Upper lobe of left lung (tissue), 6 donors: ENCODE data around the gene CAMK1G. TPM values are rescaled to one million over a fixed set of nuclear protein-coding genes. Genes with fewer than 3 reads are reported as not detected.

Experiments used
- ATAC-seq, 2 donors: fragments of 200-7000 bp; cut with Tn5 transposase; one replicate each; pipeline ENCODE4 v1.9.1; 2022; ENCODE audit warnings: mild to moderate bottlenecking in 2 of 2, moderate library complexity in 2 of 2; ENCODE audit not compliant: low FRiP score in 2 of 2
- DNase-seq, 2 donors: peaks; one replicate each; pipeline ENCODE4 v3.0.0-alpha.2; 2019 to 2020
- H3K27ac ChIP-seq, 4 donors: fragments of 200-600 bp; sonication (generic); one replicate each; pipeline ENCODE4 v1.5.1; 2016 to 2019
- H3K27me3 ChIP-seq, 4 donors: fragments of 200-600 bp; sonication (generic); one replicate each; pipeline ENCODE4 v1.5.1; 2017 to 2019
- H3K36me3 ChIP-seq, 4 donors: fragments of 200-600 bp; sonication (generic); one replicate each; pipeline ENCODE4 v1.5.1; 2016 to 2019
- H3K4me1 ChIP-seq, 4 donors: fragments of 200-600 bp; sonication (generic); one replicate each; pipeline ENCODE4 v1.5.1; 2018 to 2019
- H3K4me3 ChIP-seq, 4 donors: fragments of 200-600 bp; sonication (generic); one replicate each; pipeline ENCODE4 v1.5.1; 2017 to 2019; ENCODE audit warnings: mild to moderate bottlenecking in 2 of 4, moderate library complexity in 1 of 4
- H3K9me3 ChIP-seq, 4 donors: fragments of 200-600 bp; sonication (generic); one replicate each; pipeline ENCODE4 v1.5.1; 2018 to 2019
- EP300 ChIP-seq, 4 donors: sonication (generic); formaldehyde crosslinking; IDR thresholded peaks; one replicate each; pipeline ENCODE4 v1.5.1; 2017; ENCODE audit warnings: antibody characterized with exemption in 4 of 4, control low read depth in 2 of 4
- POLR2A ChIP-seq, 4 donors: fragments of 450-650 bp; IDR thresholded peaks; one replicate each; pipeline ENCODE4 v1.5.1; 2016 to 2017; ENCODE audit warnings: antibody characterized with exemption in 4 of 4, mild to moderate bottlenecking in 2 of 4
- POLR2AphosphoS5 ChIP-seq, 2 donors: sonication (generic); formaldehyde crosslinking; IDR thresholded peaks; one replicate each; pipeline ENCODE4 v1.5.1; 2017; ENCODE audit warnings: antibody characterized with exemption in 2 of 2
- WGBS, 2 donors: methylation state at CpG; one replicate each; pipeline ENCODE4 v1.1.5; 2017 to 2018; 5-methylcytosine and 5-hydroxymethylcytosine counted together
- total RNA-seq, 6 donors: library from RNA; depleted of rRNA in 4 of 6; stranded (reverse); fragments of >200 nt in 4 of 6; gene quantifications; one replicate each; pipeline versions ENCODE4 v1.1.0 to v1.2.1, GENCODE V29; 2016 to 2021
- TF ChIP-seq, protein P1 (sequence below), 6 experiments: fragments of 450-650 bp in 4 of 6; fragments of 200-600 bp in 2 of 6; sonication (generic) in 2 of 6; IDR thresholded peaks; one replicate each; pipeline ENCODE4 v1.5.1; 2016 to 2019; ENCODE audit warnings: antibody characterized with exemption in 6 of 6
- donor health status: DM: no; HTN: no; CAD: no; lungs with moderate emphysema.
- donor health status: DM: no; HTN: yes; CAD: no; lungs with severe emphysema.

The CAMK1G gene
- total RNA-seq, 6 donors from 2014 or later, result 0.20 to 0.46 (median 0.30) TPM; not detected in 3

DNA sequence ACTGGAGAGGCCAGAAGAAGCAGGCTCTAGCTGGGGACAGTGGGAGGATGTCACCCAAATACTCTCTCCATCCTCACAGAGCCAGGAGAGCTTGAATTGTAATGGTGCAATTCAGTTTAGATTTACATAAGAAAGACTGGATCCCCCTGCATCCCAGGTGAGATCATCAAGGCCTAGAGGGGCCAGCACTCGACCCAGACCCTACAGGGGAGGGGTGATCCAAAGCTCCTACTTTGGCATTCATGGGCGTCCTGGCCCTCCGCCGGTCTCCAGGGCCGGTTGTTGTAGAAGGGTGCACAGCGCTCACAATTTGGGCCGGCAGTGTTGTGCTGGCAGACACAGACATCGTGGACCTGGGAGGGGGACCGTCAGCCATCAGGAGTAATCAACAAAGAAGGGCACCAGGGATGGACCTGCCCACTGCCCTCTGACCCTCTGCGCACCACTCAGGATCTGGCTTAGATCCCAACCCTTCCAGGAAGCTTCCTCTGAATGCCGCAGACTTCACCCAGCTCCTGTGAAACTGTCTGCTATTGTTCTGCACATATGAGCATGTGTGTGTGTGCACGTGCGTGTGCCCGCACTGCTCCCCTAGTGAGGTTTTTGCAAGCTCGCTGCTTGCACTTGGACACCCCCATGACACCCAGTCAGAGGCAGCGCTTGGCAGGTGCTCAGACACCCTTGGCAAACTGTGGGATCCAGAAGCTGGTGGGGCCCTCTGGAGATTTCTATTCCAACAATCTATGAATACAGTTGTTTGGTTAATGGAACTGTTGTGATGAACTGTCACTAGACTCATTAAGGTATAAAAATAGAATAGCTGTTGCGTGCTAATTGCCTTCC is 47.1 kb downstream of the CAMK1G start:
- H3K9me3 ChIP-seq, result no peaks in the 10 kb centered on the region
- no peak for ATAC-seq
- no peak overlapping the region for H3K4me3 ChIP-seq
- no peaks in the 10 kb centered on the region for H3K27me3 ChIP-seq
- TF ChIP-seq, protein P1, sequence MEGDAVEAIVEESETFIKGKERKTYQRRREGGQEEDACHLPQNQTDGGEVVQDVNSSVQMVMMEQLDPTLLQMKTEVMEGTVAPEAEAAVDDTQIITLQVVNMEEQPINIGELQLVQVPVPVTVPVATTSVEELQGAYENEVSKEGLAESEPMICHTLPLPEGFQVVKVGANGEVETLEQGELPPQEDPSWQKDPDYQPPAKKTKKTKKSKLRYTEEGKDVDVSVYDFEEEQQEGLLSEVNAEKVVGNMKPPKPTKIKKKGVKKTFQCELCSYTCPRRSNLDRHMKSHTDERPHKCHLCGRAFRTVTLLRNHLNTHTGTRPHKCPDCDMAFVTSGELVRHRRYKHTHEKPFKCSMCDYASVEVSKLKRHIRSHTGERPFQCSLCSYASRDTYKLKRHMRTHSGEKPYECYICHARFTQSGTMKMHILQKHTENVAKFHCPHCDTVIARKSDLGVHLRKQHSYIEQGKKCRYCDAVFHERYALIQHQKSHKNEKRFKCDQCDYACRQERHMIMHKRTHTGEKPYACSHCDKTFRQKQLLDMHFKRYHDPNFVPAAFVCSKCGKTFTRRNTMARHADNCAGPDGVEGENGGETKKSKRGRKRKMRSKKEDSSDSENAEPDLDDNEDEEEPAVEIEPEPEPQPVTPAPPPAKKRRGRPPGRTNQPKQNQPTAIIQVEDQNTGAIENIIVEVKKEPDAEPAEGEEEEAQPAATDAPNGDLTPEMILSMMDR (IDR thresholded peaks at IDR 0.05), result no peak
- TF ChIP-seq EP300 (IDR thresholded peaks at IDR 0.05) (no peak), POLR2AphosphoS5 (IDR thresholded peaks at IDR 0.05) (no peak), POLR2A (IDR thresholded peaks at IDR 0.05) (no peak)
- H3K27ac ChIP-seq, result no peak overlapping the region
- WGBS, 2 donors, result 67 to 73% methylated on average over 5 to 14 of the region's 17 CpGs
- H3K36me3 ChIP-seq, result peaks cover 0 to 9% (median 1%) of the 10 kb centered on the region in 4 donors
- peaks cover 12 to 20% (median 19%) of the 10 kb centered on the region in 4 donors for H3K4me1 ChIP-seq
- DNase-seq, result peak in 1 of 2 donors; percentile 29

DNA sequence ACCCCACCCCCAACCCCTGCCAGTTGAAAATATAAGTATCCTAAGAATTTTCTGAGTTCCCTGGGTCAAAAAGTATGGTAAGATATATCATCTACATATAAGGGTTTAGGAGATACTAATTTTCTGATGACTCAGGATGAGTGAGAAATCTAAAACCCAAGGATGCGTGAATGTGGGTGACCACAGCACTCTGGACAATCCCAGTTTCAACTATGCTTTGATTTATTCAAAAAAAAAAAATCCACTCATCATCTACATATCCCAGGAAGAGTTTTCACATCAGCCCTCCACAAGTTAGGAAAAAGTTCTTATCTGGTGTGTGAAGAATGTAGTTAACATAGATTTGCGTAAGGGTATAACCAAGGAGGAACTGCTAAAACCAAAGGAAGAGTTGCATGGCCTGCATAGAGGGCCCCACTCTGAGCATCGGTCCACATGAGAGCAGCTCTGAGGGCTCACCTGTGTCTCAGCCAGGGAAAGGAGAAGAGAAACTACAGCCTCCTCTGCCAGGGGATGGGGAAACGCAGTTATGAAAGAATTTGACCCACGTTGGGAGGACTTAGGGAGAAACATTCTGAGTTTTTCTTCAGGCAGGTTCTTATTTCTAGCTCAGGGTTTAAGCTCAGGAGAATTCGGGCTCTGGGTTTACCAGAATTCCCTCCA is 50.0 kb downstream of the CAMK1G start:
- no peak for TF ChIP-seq EP300 (IDR thresholded peaks at IDR 0.05)
- no peak for TF ChIP-seq POLR2AphosphoS5 (IDR thresholded peaks at IDR 0.05)
- no peak for TF ChIP-seq POLR2A (IDR thresholded peaks at IDR 0.05)
- TF ChIP-seq, protein P1 (IDR thresholded peaks at IDR 0.05), result no peak
- H3K4me1 ChIP-seq, result no peaks in the 10 kb centered on the region
- H3K4me3 ChIP-seq, result no peak overlapping the region
- no peaks in the 10 kb centered on the region for H3K9me3 ChIP-seq
- no peaks in the 10 kb centered on the region for H3K27me3 ChIP-seq
- no peak for ATAC-seq
- WGBS, 2 donors, result 85 to 89% methylated on average over 6 of the region's 6 CpGs
- H3K36me3 ChIP-seq, result no peaks in the 10 kb centered on the region
- DNase-seq, result no peak
- H3K27ac ChIP-seq, result no peak overlapping the region

DNA sequence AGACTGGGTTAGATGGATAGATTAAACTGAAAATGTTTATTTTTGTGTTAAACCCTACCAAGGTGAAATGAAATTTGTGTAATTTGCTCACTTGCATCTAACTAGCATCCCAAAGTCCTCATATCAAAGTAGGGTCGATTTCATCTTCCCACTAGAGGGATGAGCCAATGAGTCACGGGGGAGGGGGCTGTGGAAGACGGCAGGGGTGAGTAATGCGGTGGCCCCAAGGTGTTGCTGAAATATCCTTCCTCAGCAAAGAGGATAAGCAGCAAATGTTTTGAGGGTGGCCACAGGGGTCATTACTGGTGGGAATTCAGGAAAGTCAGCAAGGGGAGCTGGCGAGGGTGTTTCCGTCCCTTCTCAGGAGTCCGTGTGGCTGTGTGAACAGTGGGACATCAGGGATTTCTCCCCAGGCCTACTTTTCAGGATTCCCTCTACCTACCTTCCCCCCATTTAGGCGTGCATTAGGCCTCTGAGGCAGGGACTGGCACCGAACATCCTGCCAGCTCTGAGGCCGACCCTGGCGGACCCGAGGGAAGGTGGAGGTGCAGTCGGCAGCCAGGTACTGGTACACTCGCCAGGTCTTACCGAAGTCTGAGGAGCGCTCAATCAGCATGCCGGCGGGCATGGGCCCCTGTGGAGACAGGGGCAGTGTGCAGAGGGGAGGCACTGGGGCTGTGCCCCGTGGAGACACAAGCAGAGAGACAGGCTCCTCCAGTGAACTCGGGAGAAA is 50.7 kb downstream of the CAMK1G start:
- 85% methylated on average over 16 to 20 of the region's 20 CpGs for WGBS, 2 donors
- no peaks in the 10 kb centered on the region for H3K27me3 ChIP-seq
- TF ChIP-seq EP300 (IDR thresholded peaks at IDR 0.05), result no peak
- TF ChIP-seq, protein P1 (IDR thresholded peaks at IDR 0.05), result no peak
- TF ChIP-seq POLR2AphosphoS5 (IDR thresholded peaks at IDR 0.05), result no peak
- TF ChIP-seq POLR2A (IDR thresholded peaks at IDR 0.05), result no peak
- H3K27ac ChIP-seq, result no peak overlapping the region
- H3K9me3 ChIP-seq, result no peaks in the 10 kb centered on the region
- peak in 1 of 2 donors; percentile 5 for ATAC-seq
- peak in 1 of 2 donors; percentile 56 for DNase-seq
- no peaks in the 10 kb centered on the region for H3K36me3 ChIP-seq
- no peaks in the 10 kb centered on the region for H3K4me1 ChIP-seq
- no peak overlapping the region for H3K4me3 ChIP-seq

GRCh38 chr1:209635850-209636249 is 52.3 kb downstream of the CAMK1G start:
- Histone ChIP-seq H3K27me3 (no peaks in the 10 kb centered on the region), H3K27ac (no peak overlapping the region), H3K9me3 (no peaks in the 10 kb centered on the region), H3K36me3 (no peaks in the 10 kb centered on the region), H3K4me3 (no peak overlapping the region), H3K4me1 (no peaks in the 10 kb centered on the region)
- DNase-seq (no peak), ATAC-seq (no peak)
- TF ChIP-seq POLR2AphosphoS5 (IDR thresholded peaks at IDR 0.05) (no peak), POLR2A (IDR thresholded peaks at IDR 0.05) (no peak), EP300 (IDR thresholded peaks at IDR 0.05) (no peak)
- TF ChIP-seq, protein P1 (IDR thresholded peaks at IDR 0.05), result no peak
- 62 to 67% methylated on average over 5 of the region's 5 CpGs for WGBS, 2 donors
